ENCODE data around the gene DNAH11.

Gene DNAH11

DNA sequence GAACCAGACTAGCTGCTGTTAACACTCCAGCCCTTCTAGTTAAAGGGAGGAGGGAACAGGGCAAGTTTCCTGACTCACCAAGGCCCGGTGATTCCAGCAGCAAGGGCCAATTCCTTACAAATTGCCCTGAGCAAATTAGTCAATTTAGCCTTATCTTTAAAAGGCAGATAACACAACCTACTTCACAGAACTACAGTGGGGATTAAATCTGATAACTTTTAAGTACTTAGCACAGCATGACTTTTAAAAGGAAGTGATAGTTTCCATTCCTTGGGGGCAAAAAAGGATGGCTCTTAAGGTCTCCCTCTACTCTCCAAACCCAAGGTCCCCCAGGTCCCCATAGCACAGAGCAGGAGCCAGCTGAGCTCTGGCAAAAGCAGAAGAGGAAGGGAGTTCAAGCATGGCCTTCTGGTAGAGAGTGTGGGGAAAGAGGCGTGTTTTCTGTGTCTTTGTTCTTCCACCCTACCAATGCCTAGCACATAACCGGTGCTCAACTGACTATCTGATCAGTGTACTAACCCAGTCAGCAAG lies 398.8 kb downstream of the DNAH11 start:
- no peak for DNase-seq

DNA sequence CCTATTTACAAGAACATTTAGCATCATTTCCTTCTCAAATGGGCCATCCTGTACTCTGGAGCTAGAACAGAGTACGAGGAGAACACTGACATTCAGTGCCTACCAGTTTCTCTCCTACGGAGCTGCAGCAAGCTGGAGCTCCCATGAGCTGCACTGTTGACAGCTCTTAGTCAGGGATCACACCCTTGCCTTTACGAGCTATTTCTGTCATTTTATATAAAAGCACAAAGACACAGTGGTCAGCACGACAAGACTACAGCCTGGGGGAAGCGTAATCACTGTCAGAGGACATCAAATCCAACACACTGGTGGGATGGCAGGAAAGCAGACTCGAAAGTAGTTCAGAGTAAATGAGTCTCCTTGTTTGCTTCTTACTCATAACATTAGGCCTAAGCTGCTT lies 400.1 kb downstream of the DNAH11 start:
- DNase-seq, result no peak

DNA sequence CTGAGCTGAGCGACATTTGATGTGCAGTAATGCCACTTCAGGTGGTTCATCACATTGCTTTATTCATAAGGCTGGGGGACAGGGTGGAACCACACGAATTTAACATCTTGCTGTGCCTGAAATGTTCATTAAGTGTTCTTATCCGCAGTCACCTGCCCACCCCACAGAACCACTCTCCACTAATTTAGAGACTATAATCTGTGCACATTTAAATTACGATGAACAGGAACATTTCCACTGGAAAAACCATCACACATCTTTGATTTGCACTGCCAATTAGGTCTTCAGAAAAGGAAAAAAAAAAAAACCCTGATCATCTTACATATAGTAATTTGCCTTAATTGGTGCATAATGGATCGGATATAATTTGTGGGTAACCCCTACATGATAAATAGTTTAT lies 400.6 kb downstream of the DNAH11 start:
- no peak for DNase-seq

DNA sequence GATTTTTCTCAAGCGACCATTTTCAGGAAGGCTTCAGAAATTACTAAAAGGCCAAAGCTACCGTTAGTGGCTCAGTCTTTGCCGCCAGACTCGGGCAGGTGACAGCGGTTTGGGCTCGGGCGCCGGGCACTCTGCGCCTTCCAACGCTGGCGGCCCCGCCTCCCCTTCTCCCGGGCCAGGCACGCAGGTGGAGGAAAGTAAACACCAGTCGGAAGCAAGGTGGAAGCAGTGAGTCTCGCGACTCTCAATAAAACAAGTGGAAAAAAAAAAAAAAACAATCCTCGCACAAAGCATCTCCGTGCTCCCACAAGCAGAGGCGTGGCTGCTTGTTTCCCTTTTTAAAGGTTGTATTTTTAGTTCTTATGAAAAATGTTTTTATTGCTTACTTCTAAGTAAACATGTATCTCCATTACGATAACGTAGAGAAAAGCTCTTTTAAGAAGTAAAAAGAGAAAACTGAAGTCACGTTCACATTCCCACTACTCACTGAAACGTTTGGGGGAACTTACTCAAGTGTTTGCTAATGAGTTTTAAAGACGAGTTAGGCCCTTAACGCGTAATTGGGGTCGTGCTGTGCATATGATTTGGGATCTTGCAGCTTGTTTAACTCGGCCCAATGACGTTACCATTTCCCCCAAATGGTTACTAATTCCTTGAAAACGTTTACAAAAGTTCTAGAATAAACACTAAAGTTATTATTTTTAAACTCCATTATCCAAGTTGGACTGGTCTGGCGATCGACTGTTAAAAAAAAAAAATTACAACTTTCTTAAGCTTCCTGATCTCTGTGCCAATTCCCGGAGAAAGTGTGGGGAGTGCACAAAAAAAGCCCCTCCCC lies 402.0 kb downstream of the DNAH11 start:
- DNase-seq, result no peak

DNA sequence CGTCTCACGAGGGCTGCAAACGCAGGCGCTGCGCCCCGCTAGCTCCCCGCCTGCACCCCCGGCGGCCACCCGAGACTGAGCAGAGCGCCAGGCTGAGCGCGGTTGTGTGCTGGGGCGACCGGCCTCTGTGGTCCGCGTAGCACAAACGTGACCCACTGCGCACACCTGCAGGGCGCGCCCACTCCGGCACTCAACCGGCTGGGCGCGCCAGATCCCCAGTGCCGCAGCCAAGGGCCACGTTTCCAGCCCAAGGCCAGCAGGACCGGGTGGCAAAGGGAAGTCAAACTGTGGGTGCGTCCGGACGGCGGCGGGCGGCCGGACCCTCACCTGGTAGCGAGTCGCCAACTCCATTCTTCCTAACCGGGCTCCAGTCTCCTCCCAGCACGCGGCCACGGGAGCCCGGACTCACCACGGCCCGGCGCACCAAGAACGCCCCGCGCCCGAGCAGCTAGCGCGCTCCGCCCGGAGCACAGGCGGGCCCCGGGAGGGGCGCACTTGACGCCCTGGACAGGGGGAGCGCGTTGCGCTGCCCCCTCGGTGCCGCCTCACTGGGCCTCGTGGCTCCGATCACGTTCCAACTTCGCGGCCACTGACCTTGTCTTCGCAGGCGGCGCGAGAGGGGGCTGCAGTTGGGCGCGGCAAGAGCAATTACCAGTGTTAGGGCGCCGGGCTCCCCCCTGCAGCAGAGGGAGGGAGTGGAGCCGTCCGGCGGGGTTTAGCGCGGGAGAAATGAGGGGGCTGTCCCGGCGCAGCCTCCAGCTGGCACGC lies 402.8 kb downstream of the DNAH11 start, which contains the start of gene CDCA7L:
Gene CDCA7L (minus strand): TSS at position 446 of the 768 bp plus-strand sequence. CDS start 95 bp downstream, at position 351.
- no peak for DNase-seq

DNA sequence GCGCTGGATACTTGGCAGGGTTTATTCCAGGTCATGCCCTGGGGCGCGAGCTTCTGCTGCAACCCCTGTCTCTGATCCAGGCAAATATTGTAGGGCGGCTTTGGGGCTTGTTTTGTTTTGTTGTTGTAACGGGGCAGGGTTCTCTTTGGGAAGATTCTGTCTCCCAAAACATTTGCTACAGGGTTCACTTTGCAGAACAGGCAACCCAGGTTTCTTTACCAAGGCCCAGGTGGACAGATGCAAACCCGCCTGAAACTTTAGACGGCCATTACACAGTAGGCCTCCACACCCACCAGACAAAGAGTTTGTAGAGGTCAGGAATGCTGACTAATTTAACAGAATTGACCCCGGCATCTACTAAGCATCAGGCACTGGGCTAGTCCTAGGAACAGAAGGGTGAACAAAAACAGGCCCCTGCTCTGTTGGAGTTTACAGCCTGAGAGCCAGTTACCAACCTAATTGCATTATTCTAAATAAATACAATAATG lies 403.4 kb downstream of the DNAH11 start:
- DNase-seq, result no peak

DNA sequence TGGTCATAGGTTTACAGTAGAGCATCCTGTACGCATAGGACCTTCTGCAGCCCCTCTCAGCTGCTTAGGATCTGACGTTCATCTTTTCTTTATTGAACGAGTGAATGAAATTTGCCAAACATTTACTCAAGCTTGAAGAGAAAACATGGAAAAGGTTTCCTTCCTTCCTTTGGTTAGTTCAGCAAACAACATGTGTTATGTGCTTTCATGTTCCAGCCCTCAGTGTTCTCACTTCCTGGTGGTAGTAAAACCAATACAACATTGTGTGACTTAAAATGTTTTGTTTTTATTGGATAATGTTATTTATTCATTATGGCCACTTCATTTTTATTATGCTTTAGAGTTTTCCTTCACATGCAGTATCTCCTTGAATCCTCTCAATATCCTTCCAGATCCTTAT lies 404.2 kb downstream of the DNAH11 start:
- no peak for DNase-seq

DNA sequence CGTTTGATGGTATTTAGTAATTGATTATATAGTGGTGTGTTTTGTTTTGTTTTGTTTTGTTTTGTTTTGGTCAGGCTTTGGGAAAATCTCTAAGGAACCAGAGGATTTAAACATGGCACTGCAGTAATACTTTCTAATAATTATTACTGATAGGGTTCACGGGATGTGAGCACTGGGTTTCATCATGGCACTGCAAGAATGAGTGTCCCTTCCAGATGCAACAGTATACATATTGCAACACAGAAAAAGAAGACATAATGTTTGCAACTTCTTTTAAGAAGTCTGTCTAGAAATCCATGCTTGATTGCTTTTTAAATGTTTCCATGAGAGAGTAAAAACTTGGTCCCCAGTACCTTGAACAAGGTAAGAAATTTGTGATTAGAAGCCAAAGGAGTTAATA lies 405.1 kb downstream of the DNAH11 start:
- DNase-seq, result no peak

DNA sequence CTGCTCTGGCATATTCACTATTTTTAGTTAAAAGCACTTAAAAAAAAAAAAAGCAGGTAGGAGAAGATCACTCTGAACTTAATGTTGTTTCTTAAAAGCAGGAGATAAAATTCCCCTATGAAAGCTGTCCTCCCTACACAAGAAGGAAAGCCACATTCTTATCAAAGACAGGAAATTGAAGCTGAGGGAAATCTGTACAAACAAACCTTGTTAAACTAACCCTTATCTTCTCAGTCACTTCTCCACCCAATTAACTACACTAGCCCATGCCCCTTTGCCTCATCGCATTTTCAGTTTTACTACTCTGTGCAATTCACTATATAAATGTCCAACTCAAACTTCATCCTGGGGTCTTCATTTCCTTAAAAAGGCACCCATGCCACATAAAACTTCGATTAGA lies 405.5 kb downstream of the DNAH11 start:
- DNase-seq, result no peak

DNA sequence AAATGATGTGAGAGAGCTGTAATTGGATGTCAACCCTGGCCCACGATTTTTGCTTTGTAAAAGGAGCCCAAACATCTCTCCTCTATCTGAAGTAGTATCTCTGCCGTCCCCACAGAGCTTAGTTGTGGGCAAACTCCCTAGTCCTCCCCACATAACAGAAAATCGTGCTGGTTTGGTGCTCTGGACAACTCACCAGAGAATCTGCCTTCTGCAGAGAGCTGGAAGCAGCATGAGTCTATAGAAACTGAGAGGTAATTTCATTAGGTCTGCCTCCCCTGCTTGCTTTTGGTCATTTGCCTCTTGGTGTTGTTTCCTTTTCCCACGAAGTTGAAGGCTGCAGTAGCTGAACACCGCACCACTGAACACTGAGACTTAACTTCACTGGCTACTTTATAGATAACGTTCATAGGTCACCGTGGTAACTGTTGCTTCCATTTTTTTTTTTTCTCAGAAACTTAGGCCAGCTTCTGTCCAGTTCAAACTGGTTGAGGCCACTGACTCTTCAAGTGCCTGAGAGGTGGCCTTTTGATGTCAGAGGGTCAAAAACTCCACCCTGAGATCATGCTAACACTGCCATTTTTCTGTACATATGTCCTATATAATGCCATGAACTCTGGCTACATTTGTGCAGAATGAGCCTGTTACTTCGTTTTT lies 406.2 kb downstream of the DNAH11 start:
- DNase-seq, result no peak

All from NCI-H187 (cell line).